Upper lobe of right lung (tissue), 1 donor: ENCODE data around the gene UTP20. TPM values are rescaled to one million over a fixed set of nuclear protein-coding genes. Genes with fewer than 3 reads are reported as not detected.

Source experiments
- ATAC-seq: fragments of 200-7000 bp; cut with Tn5 transposase; one replicate; pipeline ENCODE4 v1.9.1; 2020; ENCODE audit warnings: mild to moderate bottlenecking, moderate library complexity
- DNase-seq: peaks from one replicate; pipeline ENCODE4 v3.0.0-alpha.2; 2020
- H3K27ac ChIP-seq: fragments of 200-600 bp; one replicate; pipeline ENCODE4 v1.8.0; 2022
- H3K27me3 ChIP-seq: fragments of 200-600 bp; one replicate; pipeline ENCODE4 v1.8.0; 2022; ENCODE audit warnings: mild to moderate bottlenecking
- H3K36me3 ChIP-seq: fragments of 200-600 bp; one replicate; pipeline ENCODE4 v1.8.0; 2022
- H3K4me1 ChIP-seq: fragments of 200-600 bp; one replicate; pipeline ENCODE4 v1.8.0; 2022
- H3K4me3 ChIP-seq: fragments of 200-600 bp; one replicate; pipeline ENCODE4 v1.8.0; 2022; ENCODE audit warnings: mild to moderate bottlenecking
- H3K9me3 ChIP-seq: fragments of 200-600 bp; one replicate; pipeline ENCODE4 v1.8.0; 2022
- CTCF ChIP-seq: fragments of 200-600 bp; IDR thresholded peaks from one replicate; pipeline ENCODE4 v1.8.0; 2022; ENCODE audit warnings: antibody characterized with exemption
- intact Hi-C: fragments of 100-400 bp; cut with DNase I; formaldehyde crosslinking; loops from one replicate; pipeline ENCODE4 v1.11.0; 2022
- total RNA-seq: library from RNA; stranded (reverse); fragmentation: NEBNext Ultra II Directional; extraction: Animal tissue kit (Norgen Biotek cat#: 25700); gene quantifications from one replicate; pipeline ENCODE4 v1.2.1, GENCODE V29; 2021
- donor health status: DM: no; HTN: yes; CAD: no; lungs with severe emphysema.

The UTP20 gene
- total RNA-seq, 1 donor from 2014 or later = 14.0 TPM

- DNase-seq (no peak), ATAC-seq (no peak)
- no peaks in the 10 kb centered on the region for H3K27me3 ChIP-seq
- H3K27ac ChIP-seq = no peak overlapping the region
- TF ChIP-seq CTCF = no peak
- peaks cover 96% of the 10 kb centered on the region for H3K36me3 ChIP-seq
- H3K4me1 ChIP-seq = no peaks in the 10 kb centered on the region
- H3K4me3 ChIP-seq = no peak overlapping the region
- intact Hi-C loops = no loop called here
- no peaks in the 10 kb centered on the region for H3K9me3 ChIP-seq
These were observed 20.0 kb downstream of the UTP20 start for GRCh38 chr12:101299931-101300330.

GRCh38 chr12:101302741-101303140 is 22.8 kb downstream of the UTP20 start:
- Histone ChIP-seq H3K36me3 (peaks cover 93% of the 10 kb centered on the region), H3K27me3 (no peaks in the 10 kb centered on the region), H3K27ac (no peak overlapping the region), H3K4me3 (no peak overlapping the region), H3K9me3 (no peaks in the 10 kb centered on the region), H3K4me1 (no peaks in the 10 kb centered on the region)
- DNase-seq (no peak), ATAC-seq (no peak)
- intact Hi-C loops = no loop called here
- no peak for TF ChIP-seq CTCF

GRCh38 chr12:101305226-101305779 is 25.4 kb downstream of the UTP20 start:
- no peaks in the 10 kb centered on the region for H3K4me1 ChIP-seq
- intact Hi-C loops = no loop called here
- TF ChIP-seq CTCF = no peak
- H3K4me3 ChIP-seq = no peak overlapping the region
- peaks cover 94% of the 10 kb centered on the region for H3K36me3 ChIP-seq
- ATAC-seq (no peak), DNase-seq (no peak)
- no peaks in the 10 kb centered on the region for H3K9me3 ChIP-seq
- H3K27ac ChIP-seq = no peak overlapping the region
- H3K27me3 ChIP-seq = no peaks in the 10 kb centered on the region

- intact Hi-C loops = no loop called here
- DNase-seq = no peak
- no peak for TF ChIP-seq CTCF
- H3K9me3 ChIP-seq = no peaks in the 10 kb centered on the region
- no peak for ATAC-seq
- H3K4me1 ChIP-seq = no peaks in the 10 kb centered on the region
- peaks cover 91% of the 10 kb centered on the region for H3K36me3 ChIP-seq
- H3K27ac ChIP-seq = no peak overlapping the region
- H3K4me3 ChIP-seq = no peak overlapping the region
- no peaks in the 10 kb centered on the region for H3K27me3 ChIP-seq
These were observed 25.9 kb downstream of the UTP20 start for GRCh38 chr12:101305794-101306193.

GRCh38 chr12:101322480-101322879 is 42.6 kb downstream of the UTP20 start:
- Histone ChIP-seq H3K4me3 (no peak overlapping the region), H3K36me3 (peaks cover 57% of the 10 kb centered on the region), H3K27me3 (no peaks in the 10 kb centered on the region), H3K9me3 (no peaks in the 10 kb centered on the region), H3K27ac (no peak overlapping the region), H3K4me1 (no peaks in the 10 kb centered on the region)
- TF ChIP-seq CTCF = no peak
- ATAC-seq (no peak), DNase-seq (no peak)
- intact Hi-C loops = no loop called here

- intact Hi-C loops = no loop called here
- Histone ChIP-seq H3K27me3 (no peaks in the 10 kb centered on the region), H3K4me3 (no peak overlapping the region), H3K36me3 (peaks cover 57% of the 10 kb centered on the region), H3K27ac (no peak overlapping the region), H3K9me3 (no peaks in the 10 kb centered on the region), H3K4me1 (no peaks in the 10 kb centered on the region)
- no peak for TF ChIP-seq CTCF
- no peak for DNase-seq
- no peak for ATAC-seq
These were observed 43.4 kb downstream of the UTP20 start for GRCh38 chr12:101323255-101323654.
